ENCODE data around the gene KCND3. TPM values are rescaled to one million over a fixed set of nuclear protein-coding genes. Genes with fewer than 3 reads are reported as not detected.

KCND3 gene
- total RNA-seq = 2.6 TPM

DNA sequence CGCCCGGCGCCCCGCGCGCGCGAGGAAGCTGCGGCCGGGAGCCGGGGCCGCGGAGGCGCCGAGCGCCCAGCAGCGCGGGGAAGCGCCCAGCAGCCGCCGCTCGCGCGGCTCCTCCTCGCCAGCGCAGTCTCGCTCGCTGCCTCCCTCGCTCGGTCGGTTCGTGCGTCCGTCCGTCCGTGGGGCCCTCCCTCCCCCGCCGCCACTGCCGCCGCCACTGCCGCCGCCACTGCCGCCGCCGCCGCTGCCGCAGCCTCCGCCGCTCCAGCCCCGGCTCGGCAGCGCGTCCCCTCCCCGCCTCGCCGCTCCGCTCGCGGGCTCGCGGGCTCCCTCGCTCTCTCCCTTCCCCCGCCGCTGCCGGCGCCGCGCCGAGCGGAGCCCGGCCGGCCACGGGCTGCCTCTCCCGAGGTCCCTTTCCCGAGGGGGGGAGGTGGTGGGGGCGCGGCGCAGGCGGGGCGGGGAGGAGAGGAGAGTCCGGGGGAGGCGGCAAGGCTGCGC, at the start of gene KCND3:
TSS of gene KCND3 (minus strand) at position 138 of the 495 bp plus-strand sequence.
- DNase-seq = peak; percentile 47

DNA sequence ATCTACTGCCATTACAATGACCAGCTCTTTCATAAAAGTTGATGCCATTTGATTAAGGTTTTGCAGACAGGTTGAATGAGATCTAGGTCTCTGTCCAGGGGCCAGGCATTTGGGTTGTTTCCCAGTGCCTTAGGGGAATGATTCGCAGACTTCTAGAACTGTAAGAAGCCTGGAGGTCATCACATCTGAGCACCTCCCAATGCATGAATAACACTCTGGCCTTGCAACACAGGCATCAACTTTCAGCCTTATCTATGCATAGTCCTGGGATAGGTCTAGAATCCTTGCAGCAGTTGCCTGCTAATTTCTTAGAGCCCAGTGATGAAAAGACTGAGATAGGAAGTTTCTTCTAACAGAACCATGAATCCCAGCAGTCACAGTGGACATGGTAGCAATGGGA, 44.8 kb upstream of the KCND3 start:
- no peak for DNase-seq

DNA sequence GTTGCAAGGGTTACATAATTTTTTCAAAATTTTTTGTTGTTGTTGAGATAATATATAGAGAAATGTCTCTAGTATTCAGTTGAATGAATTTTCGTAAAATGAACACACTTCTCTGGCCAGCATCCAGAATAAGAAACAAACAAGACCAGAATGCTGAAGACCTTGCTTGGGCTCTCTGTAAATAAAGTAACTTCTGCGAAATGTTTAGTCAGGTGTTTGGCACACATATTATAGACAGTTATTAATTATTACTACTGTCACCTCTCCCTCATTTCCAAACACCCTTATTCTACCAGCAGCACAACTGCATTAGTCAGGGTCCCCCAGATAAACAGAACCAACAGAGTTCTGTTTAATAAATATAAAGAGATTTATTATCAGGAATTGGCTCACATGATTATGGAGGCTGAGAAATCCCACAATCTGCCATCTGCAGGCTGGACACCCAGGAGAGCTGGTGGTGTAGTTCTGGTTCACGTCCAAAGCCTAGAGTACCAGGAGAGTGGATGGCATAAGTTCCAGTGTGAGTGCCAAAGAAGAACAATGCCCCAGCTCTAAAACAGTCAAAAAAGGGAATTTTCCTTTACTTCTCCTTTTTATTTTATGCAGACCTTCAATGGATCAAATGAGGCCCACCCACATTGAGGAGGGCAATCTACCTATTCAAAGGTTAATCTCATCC, 44.1 kb upstream of the KCND3 start:
- no peak for DNase-seq

DNA sequence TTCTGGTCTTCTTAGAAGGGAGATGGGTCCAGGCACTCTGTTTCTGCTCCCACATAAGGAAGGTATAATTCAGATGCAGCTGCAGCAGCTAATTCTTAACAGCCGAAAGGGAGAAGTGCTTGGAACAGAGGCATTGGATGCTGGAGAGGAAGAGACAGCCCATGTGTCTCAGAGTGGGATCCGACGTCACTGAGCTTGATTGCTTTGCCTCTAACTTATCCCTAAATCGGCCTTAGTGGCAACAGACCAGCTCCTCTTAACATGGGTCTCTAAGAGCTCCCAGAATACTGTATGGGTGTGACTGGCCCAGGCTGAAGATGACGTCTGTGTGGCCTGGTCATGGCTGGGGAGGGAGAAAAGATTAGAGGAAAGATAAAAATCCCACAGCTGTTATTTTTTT, 40.7 kb upstream of the KCND3 start:
- DNase-seq = peak; percentile 45

DNA sequence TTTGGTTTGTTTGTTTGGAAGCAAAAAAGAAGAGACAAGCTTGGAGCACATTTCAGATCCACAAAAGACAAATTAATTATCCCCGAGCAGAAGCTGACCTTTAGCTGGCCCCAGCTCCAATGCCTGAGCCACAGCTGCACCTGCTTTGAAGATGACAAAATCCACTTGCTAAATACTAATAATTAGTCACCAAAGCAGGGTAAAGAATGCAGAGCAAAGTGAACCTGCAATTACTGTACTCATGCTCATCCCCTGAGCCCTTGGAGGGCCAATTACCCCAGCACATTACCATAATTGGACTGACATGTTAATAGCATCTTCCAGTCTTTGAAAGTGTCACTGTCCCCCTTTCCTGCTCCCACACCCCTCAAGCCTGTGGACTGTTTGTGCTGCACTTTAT, 38.2 kb upstream of the KCND3 start:
- no peak for DNase-seq

DNA sequence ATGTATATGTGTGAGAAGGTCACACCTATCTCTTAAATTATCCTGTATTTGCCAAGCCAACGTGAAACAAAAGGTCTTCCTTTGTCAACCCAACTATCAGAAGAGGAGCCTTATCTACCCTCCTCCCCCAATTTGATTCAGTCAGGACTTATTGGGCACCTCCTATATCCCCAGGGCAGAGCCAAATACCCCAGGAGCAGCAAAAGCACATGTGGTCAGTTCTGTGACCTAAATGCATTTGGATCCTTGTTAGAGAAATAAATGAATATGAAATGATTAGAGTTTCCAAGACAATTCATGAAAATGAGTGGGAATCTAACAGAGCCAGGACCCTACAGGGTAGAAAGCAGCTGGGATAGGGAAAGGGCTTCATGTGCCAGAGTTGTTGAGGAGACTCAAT, 37.0 kb upstream of the KCND3 start:
- DNase-seq = no peak

DNA sequence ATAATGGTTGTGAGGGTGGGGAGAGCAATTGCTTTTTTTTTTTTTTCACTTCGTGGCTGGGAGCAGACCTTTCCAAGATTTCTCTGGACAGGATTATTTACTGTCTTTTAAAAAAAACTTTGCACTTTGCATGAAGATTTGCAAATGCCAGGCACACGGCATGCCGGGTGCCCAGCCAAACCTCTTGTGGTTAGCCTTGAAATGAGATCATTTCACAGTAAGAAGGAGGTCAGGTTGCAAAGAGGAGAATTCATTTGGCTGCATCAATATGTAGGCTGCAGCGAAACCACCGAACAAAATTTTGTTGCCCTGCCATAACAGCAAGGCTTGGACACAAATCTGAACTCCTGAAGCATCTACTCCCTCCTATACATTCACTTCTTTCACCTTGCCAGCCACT, 36.5 kb upstream of the KCND3 start:
- no peak for DNase-seq

DNA sequence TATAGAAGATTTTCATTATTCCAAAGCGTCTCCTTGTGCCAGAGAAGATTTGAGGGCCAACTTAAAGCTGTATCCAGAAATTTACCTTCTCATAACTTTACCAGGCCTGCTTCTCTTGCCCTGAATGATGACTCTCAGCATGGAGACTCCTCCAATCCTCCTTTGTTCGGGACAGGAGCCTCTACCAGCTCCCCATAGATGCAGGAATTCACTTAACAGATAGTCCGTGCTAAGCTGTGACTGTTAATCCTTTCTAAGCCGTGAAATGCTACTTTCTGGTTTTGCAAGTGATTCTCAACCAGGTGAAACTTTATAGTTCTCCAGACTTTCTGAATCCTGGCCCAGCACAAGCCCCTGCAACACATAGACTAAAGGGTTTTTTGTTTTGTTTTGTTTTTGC, 31.8 kb upstream of the KCND3 start:
- no peak for DNase-seq

DNA sequence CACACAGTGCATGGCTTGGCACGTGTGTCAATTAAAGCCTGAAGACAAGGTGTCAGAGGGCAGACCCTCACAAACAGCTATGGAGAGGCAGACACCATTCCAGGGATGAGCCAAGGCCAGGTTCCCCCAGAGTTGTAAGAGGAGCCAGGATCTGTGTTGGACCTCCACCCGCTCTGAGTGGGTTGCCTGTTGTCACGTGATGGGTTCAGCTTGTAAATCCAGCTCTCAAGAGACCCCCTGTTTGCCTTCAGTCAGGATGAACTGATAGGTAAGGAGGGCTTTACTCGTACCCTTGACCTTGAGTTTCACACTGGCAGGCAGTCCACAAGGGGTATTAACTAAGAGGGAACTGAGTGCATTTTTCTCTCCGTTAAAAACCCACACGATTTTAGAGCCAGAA, 27.7 kb upstream of the KCND3 start:
- no peak for DNase-seq

DNA sequence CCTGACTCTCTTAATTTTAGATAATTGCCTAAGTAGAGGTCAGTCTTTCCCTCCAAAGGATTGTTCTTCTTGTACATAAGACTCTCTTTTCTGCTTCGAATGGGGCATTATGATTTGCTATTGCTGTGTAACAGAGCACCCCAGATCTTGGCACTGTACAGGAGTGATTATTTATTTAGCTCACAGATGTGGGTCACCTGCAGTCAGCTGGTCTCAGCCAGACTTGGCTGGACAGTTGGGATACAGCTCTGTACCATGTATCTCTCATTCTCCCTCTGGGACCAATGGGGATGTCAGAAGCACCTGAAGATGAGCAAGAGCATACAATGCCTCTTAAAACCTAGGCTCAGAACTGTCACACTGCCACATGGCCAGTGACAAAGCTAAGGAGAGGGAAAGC, 23.4 kb upstream of the KCND3 start:
- no peak for DNase-seq

DNA sequence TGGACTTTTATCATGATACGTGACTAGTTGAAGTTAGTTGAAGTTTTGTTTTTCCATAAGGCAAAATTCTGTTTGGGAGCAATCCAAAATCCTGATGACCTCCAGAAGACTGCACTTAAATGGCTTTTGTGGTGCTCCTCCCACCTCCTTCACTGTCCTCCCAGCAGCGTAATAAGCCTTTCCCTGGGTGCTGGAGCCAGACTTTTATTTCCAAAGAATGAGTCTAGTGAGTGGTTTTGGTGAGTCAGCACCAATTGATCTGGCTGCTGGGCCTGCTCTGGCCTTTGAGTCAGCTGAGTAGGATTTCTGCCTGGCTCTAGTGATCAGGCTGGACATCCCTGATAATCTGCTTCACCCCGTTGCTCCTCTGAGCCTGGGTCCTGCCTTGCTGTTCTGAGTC, 21.7 kb upstream of the KCND3 start:
- no peak for DNase-seq

DNA sequence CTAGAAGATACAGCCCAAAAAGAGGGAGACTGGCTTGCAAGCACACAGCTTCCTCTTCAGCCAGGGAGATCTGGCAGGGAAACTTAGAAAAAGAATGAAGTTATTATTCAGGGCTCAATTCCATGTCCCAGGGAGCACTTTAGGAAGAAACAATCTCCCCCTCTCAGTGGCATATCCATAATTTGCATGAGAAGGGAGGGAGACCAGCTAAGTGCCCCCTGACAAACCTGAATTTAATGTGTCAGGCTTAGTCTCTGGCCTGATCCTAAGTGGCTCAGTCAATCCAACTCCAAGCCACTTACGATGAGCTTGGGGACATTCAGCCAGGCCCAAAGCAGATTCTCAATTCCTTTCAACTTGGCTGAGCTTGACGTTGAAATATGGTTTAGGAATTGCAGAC, 17.7 kb upstream of the KCND3 start:
- DNase-seq = no peak

DNA sequence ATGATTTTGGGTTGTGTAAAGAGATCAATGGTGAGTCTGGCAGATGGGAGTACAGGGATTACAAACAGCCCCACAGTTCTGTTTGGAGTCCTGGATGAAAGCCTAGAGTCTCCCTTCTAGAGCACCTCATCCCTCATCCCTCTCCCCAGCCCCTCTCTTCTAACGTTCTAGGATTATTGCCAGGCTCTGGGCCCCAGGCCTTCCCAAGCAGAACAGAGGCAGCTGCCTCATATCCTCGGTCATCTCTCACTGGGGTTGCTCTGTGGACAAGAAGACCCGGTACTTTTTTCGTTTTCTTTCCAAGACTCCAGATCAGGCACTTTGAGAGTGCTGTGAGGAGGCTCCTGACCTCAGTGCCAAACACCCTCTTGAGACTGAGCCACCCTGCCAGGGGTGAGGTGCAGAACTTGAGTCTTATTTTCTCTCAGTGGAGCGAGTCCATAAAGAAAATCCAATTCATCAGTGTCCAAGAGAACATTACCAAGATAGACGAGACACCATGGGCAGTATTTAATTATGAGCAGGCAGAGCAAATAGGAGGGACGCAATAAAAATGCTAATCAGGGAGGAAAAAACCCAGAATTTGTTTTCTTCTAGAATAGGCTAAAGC, 17.1 kb upstream of the KCND3 start:
- DNase-seq = no peak

DNA sequence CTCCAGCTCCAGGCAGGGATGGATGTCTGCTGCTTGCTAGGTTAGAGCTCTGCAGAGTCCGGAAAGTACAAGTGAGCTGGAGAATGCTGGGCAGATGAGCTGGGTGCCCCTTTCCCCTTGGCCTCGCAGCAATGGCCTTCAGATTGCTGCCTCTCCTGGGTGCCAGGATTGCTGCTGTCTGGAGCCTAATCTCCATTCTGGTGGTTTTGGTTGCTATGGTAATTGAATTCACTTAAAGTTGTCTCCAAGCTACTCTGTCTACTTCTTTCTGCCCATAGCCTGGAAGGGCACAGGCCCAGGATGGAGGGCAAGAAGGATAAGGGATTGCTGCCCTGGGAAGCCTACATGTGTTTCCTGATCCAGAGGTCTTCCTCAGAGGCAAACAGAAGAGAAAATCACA, 14.6 kb upstream of the KCND3 start:
- no peak for DNase-seq

DNA sequence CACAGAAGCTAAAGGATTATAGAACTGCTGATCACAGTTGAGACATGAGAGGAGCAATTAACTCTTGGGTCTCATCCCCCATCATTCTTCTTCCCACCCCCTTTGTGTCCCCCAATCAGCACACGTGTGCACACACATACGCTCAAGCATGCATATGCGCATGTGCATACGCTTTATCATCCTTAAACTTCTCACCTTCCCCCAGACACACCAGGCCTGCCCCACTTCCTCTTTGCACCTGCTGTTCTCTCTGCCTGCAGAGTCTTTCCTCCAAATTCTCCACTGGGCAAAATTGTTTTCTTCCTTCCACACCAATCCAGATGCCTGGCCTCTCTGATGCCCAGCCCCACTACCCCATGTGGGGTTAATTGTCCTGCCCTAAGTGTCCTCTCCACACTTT, 13.0 kb upstream of the KCND3 start:
- DNase-seq = no peak

DNA sequence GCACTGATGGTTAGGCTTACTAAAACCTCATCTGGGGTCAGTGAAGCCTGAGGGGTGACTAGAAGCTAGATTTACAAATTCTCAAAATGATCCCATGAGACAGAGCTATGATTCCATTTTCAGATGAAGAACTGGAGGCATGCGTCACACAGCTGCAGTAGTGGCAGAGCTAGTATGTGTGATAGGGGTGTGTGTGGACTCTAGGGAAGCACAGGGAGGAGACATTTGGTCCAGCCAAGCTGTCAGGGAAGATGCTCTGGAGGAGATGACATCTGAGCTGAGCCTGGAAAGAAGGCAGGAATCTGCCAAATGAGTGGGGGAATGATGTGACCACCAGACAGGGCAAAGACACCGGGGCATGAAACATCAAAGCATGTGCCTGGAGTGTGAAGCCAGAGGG, 12.0 kb upstream of the KCND3 start:
- DNase-seq = no peak

DNA sequence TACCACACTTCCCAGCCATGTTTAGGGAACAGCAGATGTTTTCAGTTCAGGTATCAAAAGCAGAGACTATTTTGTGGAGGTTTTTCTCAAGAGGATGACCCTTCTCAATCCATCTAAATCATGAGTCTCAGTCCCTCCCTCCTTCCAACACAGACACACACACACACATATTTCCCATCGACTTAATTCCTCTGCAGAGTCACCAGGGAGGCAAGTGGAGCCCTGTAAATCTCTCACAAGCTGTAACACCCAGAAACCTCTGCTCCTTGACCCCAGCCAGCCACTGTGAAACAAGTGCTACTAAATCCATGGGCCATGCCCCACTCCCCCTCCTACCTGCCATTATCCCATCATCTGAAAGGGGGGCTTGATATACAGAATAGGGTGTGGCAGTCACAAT, 10.6 kb upstream of the KCND3 start:
- no peak for DNase-seq

DNA sequence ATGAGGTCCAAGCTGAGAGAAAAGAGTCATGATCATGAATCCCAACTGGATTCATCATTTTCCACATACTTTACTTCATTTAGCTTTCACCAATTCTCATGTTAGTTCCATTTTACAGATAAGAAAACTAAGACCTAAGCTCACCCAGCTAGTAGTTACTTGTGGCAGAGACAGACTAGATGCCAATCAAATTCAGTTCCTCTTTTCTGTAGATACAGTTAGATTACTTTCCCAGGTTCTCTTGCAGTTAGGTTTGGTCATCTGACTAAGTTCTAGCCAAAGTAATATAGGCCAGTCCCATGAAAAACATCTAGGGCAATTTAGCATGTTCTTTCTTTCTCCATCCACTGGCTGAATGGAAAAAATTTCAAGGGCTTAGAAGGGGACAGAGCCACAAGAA, 8.9 kb upstream of the KCND3 start:
- DNase-seq = no peak

DNA sequence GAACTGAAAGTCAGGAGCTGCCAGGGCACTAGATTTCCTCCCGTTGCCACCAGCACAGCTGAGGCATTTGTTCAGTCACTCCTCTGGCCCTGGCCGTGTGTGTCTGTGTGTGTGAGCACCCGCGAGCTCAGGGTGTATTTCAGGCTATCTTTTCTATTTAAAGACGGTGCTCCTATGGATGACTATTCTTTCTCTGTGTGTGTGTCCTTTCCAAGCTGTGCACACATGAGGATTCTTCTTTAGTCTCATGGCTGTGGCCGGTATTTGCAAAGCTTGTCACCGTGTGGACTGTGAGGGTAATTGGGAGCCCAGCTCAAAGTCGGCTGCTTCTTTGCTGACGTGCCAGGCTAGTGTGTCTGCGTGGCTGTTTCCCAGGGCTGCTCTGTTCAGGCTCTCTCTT, 3.0 kb upstream of the KCND3 start:
- peak; percentile 27 for DNase-seq

DNA sequence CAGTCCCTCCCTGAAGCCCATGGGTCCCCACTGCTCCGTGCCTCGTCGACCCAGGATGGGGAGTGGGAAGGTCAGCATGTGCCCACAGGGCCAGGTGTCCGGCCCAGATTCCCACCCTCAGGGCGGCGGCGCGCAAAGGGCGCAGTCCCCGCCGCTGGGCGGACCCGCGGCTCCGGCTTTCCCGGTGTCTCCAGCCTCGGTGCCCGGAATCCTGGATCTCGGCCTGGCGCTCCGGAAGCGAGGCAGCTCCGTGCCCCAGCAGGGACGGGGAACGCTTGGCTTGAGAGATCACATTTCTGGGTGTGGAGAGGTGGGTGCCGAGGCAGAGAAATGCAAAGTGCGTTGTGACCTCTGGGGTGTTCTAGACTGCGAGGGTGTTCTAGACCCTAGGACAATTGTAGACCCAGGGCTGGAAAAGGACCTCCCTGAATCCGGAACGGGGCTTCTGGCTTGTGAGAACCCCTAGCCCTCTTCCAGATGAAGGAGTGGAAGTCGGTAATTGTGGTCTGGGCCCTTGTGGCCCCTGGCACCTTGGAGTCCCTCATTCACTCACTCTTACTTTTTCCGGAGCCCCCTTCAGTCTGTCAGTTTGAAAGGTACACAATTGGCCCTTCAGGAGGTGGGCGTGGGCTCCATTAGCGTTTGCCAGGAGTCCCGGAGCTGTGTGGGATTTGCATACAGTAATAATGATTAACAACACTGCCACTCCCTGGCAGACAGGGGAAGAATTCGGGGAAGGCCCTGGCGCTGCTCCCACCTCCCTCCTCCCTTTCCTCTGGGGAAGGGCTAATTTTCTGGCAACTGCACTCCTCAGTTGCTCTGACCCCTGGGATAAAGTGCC, 1.6 kb upstream of the KCND3 start:
- DNase-seq = peak; percentile 81

DNA sequence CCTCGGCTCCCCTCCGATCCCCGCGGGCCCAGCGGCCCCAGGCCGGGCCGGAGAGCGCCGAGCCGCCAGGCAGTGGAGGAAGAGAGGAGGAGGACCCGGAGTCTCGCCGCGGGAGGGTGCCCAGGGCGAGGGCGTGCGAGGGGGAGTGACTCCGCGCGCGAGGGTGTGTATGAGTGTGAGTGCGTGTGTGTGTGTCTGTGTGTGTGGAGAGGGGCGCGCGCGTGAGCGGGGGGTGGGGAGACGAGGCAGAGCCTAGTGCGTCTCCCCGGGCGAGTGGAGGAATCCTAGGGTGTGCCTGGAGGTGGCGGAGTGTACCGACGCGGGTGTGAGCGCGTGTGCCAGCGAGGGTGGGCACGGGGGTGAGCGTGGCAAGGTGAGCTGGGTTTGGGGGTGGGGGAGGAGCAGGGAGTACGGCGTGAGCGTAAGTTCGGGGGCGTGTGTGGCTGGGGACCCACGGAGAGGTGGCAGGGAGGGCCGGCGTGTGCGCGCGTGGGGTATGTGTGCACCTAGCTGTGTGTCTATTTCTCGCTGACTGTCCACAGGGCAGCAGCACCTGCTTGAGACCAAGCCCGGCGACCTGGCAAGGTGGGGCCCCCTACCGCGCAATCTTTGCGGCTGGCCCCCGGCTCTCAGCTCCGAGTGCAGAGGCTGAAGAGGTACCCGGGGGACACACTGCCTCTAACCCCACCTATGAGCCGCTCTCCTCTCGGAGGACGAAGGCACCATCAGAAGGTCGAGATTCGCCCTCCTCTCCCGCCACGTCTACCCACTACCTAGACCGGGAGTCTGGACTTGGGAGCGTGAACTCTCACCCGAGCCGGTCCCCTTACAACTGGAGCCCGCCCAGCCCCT, 784 bp upstream of the KCND3 start:
- peak; percentile 28 for DNase-seq

DNA sequence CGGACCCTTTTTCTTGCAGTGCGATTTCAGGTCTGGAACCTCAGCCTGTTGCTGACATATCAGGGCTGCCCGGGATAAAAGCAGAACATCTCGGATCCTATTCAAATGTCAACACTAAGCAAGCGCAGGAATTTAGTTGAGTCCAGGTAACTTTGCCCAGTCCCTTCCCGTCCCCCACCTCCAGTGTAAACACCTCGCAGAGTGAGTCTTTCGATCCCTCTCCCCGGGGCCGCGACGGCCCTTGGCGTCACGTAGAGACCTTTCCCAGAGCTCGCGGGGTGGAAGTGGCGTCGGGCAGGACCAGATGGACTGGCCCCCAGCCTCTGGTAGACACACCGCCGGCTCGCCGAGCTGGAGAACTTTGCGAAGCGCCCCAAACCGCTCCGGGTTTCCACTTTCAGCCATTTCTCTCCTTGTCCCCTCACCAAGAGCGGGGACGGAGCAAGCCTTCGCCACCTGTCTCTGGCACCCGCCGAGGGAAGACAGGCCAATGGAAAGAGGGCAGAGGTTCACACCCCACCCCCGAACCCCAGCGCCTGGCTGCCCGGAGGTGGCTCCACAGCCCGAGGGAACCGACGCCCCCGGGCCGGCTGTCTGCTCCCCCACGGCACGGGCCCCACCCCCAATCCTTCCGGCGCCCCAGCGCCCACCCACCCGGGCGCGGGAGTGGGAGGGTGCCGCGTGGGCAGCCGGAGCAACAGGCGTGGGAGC, 570 bp downstream of the KCND3 start:
- peak; percentile 41 for DNase-seq

Measured in tongue (tissue), 2 donors.